HG03095 (cell line): ENCODE measurements around the gene OR2C3.
"Not testable (repeated sequence)": the region's sequence is repeated elsewhere in the genome, so short reads cannot be mapped to it uniquely, and the experiment has no call there.

Source experiments
- ATAC-seq: cut with Tn5 transposase; IDR thresholded peaks from one replicate; pipeline ENCODE4 v1.9.1; 2021; ENCODE audit warnings: moderate library complexity; ENCODE audit not compliant: unreplicated experiment

The OR2C3 gene

GRCh38 chr1:247536340-247536739, at the start of gene OR2C3:
Gene OR2C3 (minus strand): TSS chr1:247536440. CDS start chr1:247532511, 3,929 bp downstream.
- ATAC-seq: no peak

GRCh38 chr1:247578946-247579460, 42.8 kb upstream of the OR2C3 start:
- ATAC-seq: no peak

GRCh38 chr1:247576514-247576913, 40.3 kb upstream of the OR2C3 start:
- no peak for ATAC-seq

GRCh38 chr1:247574664-247575063, 38.4 kb upstream of the OR2C3 start:
- no peak for ATAC-seq

- ATAC-seq: no peak
Measured at GRCh38 chr1:247574236-247574635, 38.0 kb upstream of the OR2C3 start.

- ATAC-seq: no peak
Measured at GRCh38 chr1:247562198-247562597, 26.0 kb upstream of the OR2C3 start.

GRCh38 chr1:247561711-247562110, 25.5 kb upstream of the OR2C3 start:
- ATAC-seq: no peak

- no peak for ATAC-seq
Measured at GRCh38 chr1:247557926-247558674, 21.9 kb upstream of the OR2C3 start.

- ATAC-seq: no peak
Measured at GRCh38 chr1:247552231-247552630, 16.0 kb upstream of the OR2C3 start.

- ATAC-seq: no peak
Measured at GRCh38 chr1:247551721-247552120, 15.5 kb upstream of the OR2C3 start.

GRCh38 chr1:247548769-247549182, 12.5 kb upstream of the OR2C3 start, which contains the start of gene GCSAML:
Gene GCSAML (plus strand): TSS chr1:247549134. CDS start chr1:247549192, 58 bp downstream.
- no peak for ATAC-seq

- no peak for ATAC-seq
Measured at GRCh38 chr1:247548092-247548491, 11.9 kb upstream of the OR2C3 start.

- no peak for ATAC-seq
Measured at GRCh38 chr1:247542811-247543210, 6.6 kb upstream of the OR2C3 start.

- ATAC-seq: no peak
Measured at GRCh38 chr1:247540581-247540980, 4.3 kb upstream of the OR2C3 start.

GRCh38 chr1:247539215-247539614, 3.0 kb upstream of the OR2C3 start:
- no peak for ATAC-seq

- ATAC-seq: no peak
Measured at GRCh38 chr1:247538561-247538960, 2.3 kb upstream of the OR2C3 start.

- no peak for ATAC-seq
Measured at GRCh38 chr1:247535402-247535801, 838 bp downstream of the OR2C3 start.

GRCh38 chr1:247531937-247532336, 4.3 kb downstream of the OR2C3 start:
- ATAC-seq: no peak

- ATAC-seq: no peak
Measured at GRCh38 chr1:247530785-247531184, 5.5 kb downstream of the OR2C3 start.

- no peak for ATAC-seq
Measured at GRCh38 chr1:247529771-247530355, 6.4 kb downstream of the OR2C3 start.

- ATAC-seq: no peak
Measured at GRCh38 chr1:247528812-247529474, 7.3 kb downstream of the OR2C3 start.

- not testable (repeated sequence) for ATAC-seq
Measured at GRCh38 chr1:247521886-247522285, 14.4 kb downstream of the OR2C3 start.
